Islet of Langerhans (tissue), 1 donor: ENCODE results near the gene STYXL1.
"Not testable (repeated sequence)": the region's sequence is repeated elsewhere in the genome, so short reads cannot be mapped to it uniquely, and the experiment has no call there.

Source experiments
- FAIRE-seq: peaks from one replicate; lab custom pipeline; 2011; peaks lifted over from hg19 to GRCh38; lab: Jason Lieb, UNC

Gene STYXL1

DNA sequence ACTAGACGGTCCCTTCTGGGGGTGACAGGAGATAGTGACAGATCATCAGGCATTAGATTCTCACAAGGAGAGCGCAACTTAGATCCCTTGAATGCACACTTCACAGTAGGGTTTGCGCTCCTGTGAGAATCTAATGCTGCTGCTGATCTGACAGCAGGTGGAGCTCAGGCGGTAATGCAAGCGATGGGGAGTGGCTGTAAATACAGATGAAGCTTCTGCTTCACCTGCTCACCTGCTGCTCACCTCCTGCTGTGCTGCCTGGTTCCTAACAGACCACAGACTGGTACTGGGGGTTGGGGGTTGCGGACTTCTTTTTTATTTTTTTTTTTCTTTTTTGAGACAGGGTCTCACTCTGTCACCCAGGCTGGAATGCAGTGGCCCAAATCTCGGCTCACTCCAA is 18.1 kb downstream of the STYXL1 start:
- not testable (repeated sequence) for FAIRE-seq

DNA sequence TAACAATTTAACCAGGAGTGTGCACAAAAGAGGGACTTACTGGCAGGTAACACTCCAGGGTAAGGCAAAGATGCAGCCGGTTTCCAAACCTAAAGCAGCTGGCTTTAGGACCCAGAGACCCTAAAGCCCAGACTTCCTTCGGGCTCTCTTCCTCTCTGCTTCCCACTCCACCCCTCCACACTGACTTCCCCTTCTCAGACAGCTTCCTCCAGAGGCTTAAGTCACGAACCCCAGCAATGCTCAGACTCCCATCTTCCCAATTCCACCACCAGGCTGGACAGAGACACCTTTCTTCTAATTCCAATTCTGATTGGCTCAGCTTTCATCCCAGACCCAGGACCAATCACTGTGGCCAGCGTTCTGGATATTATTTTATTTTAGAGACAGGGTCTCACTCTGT is 24.8 kb downstream of the STYXL1 start:
- FAIRE-seq, result no peak

DNA sequence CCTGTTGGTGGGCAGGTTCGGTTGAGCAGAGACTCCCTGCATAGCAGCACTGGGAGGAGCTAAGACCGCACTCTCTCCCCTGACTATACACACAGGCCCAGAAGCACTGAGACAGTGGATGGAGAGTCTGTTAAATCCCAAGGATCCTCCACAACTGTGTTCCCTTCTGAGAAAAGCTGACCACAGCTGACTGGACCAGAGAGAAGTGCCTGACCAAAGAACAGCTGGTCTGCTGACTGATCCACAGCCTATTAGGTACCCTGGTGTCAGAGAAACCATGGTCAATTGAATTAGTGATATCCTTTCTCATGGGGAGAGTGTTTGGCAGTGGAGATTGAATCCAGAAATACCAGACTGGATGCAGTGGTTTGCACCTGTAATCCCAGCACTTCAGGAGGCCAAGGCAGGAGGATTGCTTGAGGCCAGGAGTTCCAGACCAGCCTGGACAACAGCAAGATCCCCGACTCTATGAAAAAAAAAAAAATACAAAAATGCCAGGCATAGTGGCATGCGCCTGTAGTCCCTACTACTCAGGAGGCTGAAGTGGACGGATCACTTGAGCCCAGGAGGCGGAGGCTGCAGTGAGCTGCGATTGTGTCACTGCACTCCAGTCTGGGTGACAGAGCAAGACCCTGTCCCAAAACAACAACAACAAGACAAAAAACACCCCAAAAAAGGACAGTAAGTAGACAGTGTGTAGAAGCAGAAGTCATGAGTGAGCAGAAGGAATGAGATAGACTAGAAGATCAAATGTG is 25.6 kb downstream of the STYXL1 start:
- FAIRE-seq, result no peak

DNA sequence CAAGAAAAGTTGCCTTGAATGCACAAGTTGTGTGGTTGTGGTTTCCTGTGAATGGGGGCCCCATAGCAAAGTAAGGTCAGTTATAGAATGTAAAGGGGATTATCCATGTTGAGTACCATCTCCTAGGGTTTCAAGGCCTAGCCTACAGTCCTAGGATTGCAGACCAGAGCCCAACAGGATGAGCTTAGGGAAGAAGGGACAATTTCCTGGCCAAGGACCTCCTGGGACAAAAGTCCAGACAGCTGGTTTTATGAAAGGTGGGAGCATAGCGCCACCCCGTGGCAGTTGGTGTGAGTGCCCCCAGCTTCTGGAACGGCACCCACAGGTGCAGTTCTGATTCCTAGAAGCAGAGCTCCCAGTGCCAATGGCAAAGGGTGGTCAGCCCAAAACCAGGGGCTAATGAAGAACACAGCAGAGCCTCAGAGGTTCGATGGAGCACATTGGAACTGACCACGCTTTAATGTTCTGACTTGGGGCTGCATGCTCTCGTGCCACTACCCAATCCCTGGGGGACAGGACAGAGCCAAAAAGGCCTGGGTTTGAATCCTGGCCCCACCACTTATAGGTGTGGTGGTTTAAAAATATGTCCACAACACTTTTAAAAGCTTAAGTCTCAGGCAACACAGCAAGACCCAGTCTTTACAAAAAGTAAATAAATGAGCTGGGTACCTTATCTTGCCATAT is 27.6 kb downstream of the STYXL1 start:
- no peak for FAIRE-seq

GRCh38 chr7:76018520-76018919 is 29.3 kb downstream of the STYXL1 start:
- not testable (repeated sequence) for FAIRE-seq

- FAIRE-seq, result no peak
Observed at GRCh38 chr7:76016191-76016947, 31.4 kb downstream of the STYXL1 start.

- FAIRE-seq, result no peak
Observed at GRCh38 chr7:76011442-76011861, 36.3 kb downstream of the STYXL1 start.

DNA sequence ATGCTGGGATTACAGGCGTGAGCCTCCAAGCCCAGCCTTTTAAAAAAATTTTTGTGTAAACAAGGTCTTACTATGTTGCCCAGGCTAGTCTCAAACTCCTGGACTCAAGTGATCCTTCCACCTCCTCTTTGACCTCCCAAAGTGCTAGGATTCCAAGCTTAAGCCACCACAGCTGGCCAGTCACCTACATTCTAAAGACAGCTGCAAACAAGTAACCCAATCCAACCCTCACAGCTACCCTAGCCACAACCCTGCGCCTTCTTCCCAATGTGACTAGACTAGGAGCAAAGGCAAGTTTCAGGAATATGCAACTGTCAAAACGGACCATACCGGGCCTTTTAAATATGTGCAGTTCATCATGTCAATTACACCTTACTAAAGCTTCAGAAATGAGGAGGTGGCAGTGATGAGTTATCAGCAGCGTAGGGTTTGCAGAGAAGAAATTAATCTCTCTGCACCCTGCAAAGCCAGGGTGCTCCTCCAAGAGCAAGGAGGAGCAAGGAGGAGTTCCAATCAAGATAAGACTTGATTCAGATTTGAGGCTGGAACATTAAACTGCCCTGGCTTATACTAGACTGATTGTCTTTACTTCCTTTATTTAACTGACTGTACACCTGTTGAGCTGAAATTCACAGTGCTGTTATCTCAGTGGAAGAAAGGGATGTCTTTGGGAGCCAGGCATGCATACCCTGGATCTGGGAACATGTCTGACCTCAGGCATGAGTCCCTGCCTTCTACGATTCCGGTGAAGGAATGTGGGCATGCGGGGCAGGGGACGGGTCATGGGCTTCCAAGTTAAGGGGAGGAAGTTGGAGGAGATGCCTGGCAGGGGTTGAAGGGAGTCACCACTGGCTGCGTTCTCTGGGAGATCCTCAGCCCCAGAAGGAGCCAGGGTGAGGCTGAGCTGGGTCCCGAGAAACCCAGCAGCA is 37.9 kb downstream of the STYXL1 start:
- no peak for FAIRE-seq

- no peak for FAIRE-seq
Observed at GRCh38 chr7:76008156-76008687, 39.6 kb downstream of the STYXL1 start.

DNA sequence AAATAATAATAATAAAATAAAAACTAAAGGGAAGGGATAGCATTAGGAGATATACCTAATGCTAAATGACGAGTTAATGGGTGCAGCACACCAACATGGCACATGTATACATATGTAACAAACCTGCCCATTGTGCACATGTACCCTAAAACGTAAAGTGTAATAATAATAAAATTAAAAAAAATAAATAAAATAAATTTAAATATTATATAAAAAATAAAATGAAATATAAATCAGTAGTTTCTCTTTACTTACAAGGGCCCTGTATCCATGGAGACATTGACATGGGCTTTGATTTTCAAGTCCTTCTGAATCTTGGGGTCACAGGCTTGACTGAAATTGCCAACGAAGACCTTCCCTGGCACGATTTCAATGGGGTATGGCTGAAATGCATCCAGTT is 42.8 kb downstream of the STYXL1 start:
- not testable (repeated sequence) for FAIRE-seq

GRCh38 chr7:76003351-76003750 is 44.4 kb downstream of the STYXL1 start:
- FAIRE-seq, result no peak

DNA sequence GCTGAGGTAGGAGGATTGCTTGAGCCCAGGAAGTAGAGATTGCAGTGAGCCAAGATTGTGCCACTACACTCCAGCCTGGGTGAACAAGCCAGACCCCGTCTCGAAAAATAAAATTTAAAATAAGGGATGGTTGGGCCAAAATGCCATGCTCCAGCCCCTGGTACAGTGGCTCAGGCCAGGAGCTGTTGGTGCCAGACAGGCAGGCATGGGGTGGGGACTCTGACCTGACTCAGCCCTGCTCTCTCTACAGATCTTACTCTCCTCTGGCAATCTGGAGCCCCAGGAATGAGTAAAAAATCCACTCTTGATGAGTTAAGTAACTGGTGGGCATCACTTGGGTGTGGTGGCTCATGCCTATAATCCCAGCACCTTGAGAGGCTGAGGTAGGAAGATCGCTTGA is 45.0 kb downstream of the STYXL1 start:
- FAIRE-seq, result no peak

- FAIRE-seq, result no peak
Observed at GRCh38 chr7:76002139-76002538, 45.7 kb downstream of the STYXL1 start.

DNA sequence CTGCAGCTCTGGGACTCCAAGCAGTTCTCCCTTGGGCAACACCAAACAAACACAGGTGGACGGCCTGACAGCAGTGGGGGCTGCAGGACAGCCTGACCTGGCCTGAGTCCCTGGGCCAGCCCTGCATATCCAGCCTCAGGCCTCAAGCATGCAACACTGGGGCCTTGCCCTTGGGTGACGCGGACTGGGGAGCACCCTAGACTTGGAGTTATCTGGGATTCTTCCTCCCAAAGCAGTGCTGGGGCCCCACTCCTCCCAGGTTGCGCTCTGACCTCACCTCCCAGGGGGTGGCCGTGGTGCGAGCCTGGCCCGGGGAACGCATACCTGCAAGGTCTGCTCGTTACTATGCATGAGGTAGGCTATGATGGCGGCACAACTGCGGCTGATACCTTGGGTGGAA is 47.2 kb downstream of the STYXL1 start:
- no peak for FAIRE-seq

DNA sequence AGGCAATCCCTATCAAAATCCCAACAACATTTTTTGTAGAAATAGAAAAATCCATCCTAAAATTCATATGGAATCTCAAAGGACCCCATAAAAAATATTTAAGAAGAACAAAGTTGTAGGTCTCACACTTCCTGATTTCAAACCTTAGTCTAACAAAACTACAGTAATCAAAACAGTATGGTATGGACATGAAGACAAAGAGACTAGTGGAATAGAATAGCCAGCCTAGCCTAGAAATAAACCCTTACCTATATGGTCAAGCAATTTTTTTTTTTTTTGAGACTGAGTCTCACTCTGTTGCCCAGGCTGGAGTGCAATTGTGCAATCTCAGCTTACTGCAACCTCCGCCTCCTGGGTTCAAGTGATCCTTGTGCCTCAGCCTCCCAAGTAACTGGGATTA is 49.8 kb downstream of the STYXL1 start:
- FAIRE-seq, result no peak

GRCh38 chr7:75996476-75996875 is 51.3 kb downstream of the STYXL1 start:
- no peak for FAIRE-seq

DNA sequence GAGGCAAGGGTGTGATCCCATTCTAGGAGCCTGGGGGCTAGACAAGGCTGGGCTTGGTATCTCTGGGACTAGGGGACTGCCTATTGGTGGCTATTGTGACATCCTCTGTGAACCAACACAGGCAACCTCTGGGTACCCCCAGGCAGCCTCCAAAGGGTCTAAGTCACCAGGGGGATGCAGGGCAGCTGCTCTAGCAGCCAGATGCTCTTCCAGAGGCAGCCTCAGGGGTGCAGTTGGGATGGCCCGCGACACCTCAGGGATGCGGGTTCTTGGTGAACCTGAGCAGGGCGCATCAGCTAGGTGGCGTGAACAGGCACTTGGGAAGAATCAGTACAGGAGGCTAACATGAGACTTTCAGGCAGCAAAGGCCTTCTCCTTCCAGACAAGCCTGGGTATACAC is 51.8 kb downstream of the STYXL1 start:
- no peak for FAIRE-seq

DNA sequence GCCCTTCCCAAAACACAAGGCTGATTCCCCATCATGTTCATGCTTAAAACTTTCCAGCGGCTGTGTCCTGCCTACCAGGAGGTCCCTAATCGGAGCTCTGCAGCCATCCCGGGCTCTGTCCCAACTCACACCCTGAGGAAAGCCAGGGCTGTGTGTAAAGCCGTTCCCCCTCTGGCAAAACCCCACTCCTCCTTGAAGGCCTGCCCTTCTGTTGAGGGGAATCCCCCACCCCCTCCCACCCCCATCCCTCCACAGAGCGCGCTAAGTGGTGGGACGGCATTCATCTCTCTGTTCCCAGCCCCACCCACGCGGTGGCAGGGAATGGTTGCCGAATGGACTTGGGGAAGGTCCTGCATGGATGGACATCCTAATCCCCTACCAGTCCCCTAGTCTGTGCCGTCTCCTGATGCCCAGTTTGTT is 52.7 kb downstream of the STYXL1 start:
- no peak for FAIRE-seq

GRCh38 chr7:75994388-75995051 is 53.3 kb downstream of the STYXL1 start, which contains the start of gene TMEM120A:
TSS of gene TMEM120A (minus strand) at chr7:75994595. CDS start at chr7:75994570, 25 bp downstream.
- no peak for FAIRE-seq

- FAIRE-seq, result no peak
Observed at GRCh38 chr7:75993689-75994387, 54.0 kb downstream of the STYXL1 start.
